ENCODE measurements around the gene RHBDD3. TPM values are rescaled to one million over a fixed set of nuclear protein-coding genes. Genes with fewer than 3 reads are reported as not detected.
A peak's percentile ranks its signal among the peaks of the same experiment; 100 is the strongest.

The RHBDD3 gene
- total and polyA plus RNA-seq, 12 donors: 7.0 to 25.8 (median 12.6) TPM

- ATAC-seq (no peak), DNase-seq (no peak)
- TF ChIP-seq CTCF (IDR thresholded peaks at IDR 0.05): no peak
- WGBS, 2 donors: 62 to 73% methylated on average over 28 of the region's 28 CpGs
- Histone ChIP-seq H3K36me3 (peaks cover 0 to 12% (median 0%) of the 10 kb centered on the region in 9 donors), H3K27me3 (peaks cover 5 to 29% (median 21%) of the 10 kb centered on the region in 7 donors), H3K4me3 (peak overlapping the region in 5 of 10 donors; percentile 26 to 95 (median 45)), H3K4me1 (peaks cover 50 to 85% (median 78%) of the 10 kb centered on the region in 9 donors), H3K9me3 (no peaks in the 10 kb centered on the region), H3K27ac (peak overlapping the region; percentile 22 to 98 (median 94))
- intact Hi-C loops (cut with DNase I): no loop called here
Measured at GRCh38 chr22:29310065-29310862, 42.5 kb upstream of the RHBDD3 start.

GRCh38 chr22:29309332-29310064 lies 41.7 kb upstream of the RHBDD3 start:
- peaks cover 0 to 12% (median 0%) of the 10 kb centered on the region in 9 donors for H3K36me3 ChIP-seq
- peaks cover 0 to 21% (median 13%) of the 10 kb centered on the region in 7 donors for H3K27me3 ChIP-seq
- ATAC-seq (peak in 6 of 8 donors; percentile 11 to 58 (median 36)), DNase-seq (peak; percentile 68 to 79)
- peaks cover 50 to 80% (median 73%) of the 10 kb centered on the region in 9 donors for H3K4me1 ChIP-seq
- intact Hi-C loops (cut with DNase I): loop anchor here in 4 of 10 donors (1.0 to 5.0 kb wide), 4 partner anchors 33 to 48 kb away; partner anchors contain the start of genes EWSR1 (in 2 of the 4) and RHBDD3 (in 2 of the 4)
- whole genome bisulfite sequencing, 2 donors: 62% methylated on average over 21 of the region's 21 CpGs
- TF ChIP-seq CTCF (IDR thresholded peaks at IDR 0.05): no peak
- H3K9me3 ChIP-seq: no peaks in the 10 kb centered on the region
- peak overlapping the region; percentile 54 to 98 (median 94) for H3K27ac ChIP-seq
- H3K4me3 ChIP-seq: peak overlapping the region in 8 of 10 donors; percentile 70 to 98 (median 94)

GRCh38 chr22:29308791-29309262 lies 41.0 kb upstream of the RHBDD3 start:
- TF ChIP-seq CTCF (IDR thresholded peaks at IDR 0.05): no peak
- Histone ChIP-seq H3K4me3 (peak overlapping the region in 8 of 10 donors; percentile 70 to 98 (median 94)), H3K36me3 (peaks cover 0 to 12% (median 0%) of the 10 kb centered on the region in 9 donors), H3K27ac (peak overlapping the region; percentile 37 to 98 (median 94)), H3K4me1 (peaks cover 45 to 74% (median 66%) of the 10 kb centered on the region in 9 donors), H3K27me3 (peaks cover 0 to 15% (median 7%) of the 10 kb centered on the region in 7 donors), H3K9me3 (no peaks in the 10 kb centered on the region)
- 42 to 57% methylated on average over 13 of the region's 13 CpGs for WGBS, 2 donors
- ATAC-seq (no peak), DNase-seq (no peak)
- intact Hi-C loops (cut with DNase I): loop anchor here in 4 of 10 donors (1.0 to 5.0 kb wide), 4 partner anchors 33 to 48 kb away; partner anchors contain the start of genes EWSR1 (in 2 of the 4) and RHBDD3 (in 2 of the 4)

All from heart right ventricle (tissue), 16 donors.